ENCODE measurements around the gene GPSM1.
"Not testable (repeated sequence)": the region's sequence is repeated elsewhere in the genome, so short reads cannot be mapped to it uniquely, and the experiment has no call there.

GPSM1 gene

GRCh38 chr9:136405481-136405880 is 78.1 kb downstream of the GPSM1 start:
- TF ChIP-seq FOXM1 (IDR thresholded peaks at IDR 0.05; ENCODE audit: borderline replicate concordance) (no peak), ELF4 (IDR thresholded peaks at IDR 0.05) (no peak), HDGF (IDR thresholded peaks at IDR 0.05; ENCODE audit: borderline replicate concordance) (no peak), ARNT (IDR thresholded peaks at IDR 0.05) (no peak), TARDBP (IDR thresholded peaks at IDR 0.05) (no peak), PKNOX1 (IDR thresholded peaks at IDR 0.05) (no peak), SP1 (IDR thresholded peaks at IDR 0.05) (no peak), ZNF384 (IDR thresholded peaks at IDR 0.05) (no peak)
- POLR2A ChIA-PET = no interaction called here
- DNase-seq (ENCODE audit: extremely low spot score) = no peak
- CTCF ChIA-PET = no interaction called here

GRCh38 chr9:136405904-136406303 is 78.6 kb downstream of the GPSM1 start:
- POLR2A ChIA-PET; DNase-seq (ENCODE audit: extremely low spot score); CTCF ChIA-PET: not testable (repeated sequence)

GRCh38 chr9:136407061-136407460 is 79.7 kb downstream of the GPSM1 start:
- DNase-seq (ENCODE audit: extremely low spot score); CTCF ChIA-PET; POLR2A ChIA-PET: not testable (repeated sequence)

GRCh38 chr9:136407911-136408310 is 80.6 kb downstream of the GPSM1 start:
- DNase-seq (ENCODE audit: extremely low spot score) = no peak
- ChIA-PET POLR2A (interaction anchor here (0.5 kb wide), 1 partner anchor 456 kb away, joined by 4 read pairs; no protein-coding TSS in a partner anchor), CTCF (no interaction called here)
- TF ChIP-seq TARDBP (IDR thresholded peaks at IDR 0.05) = no peak
- TF ChIP-seq ARNT (IDR thresholded peaks at IDR 0.05) = no peak

All from HEK293T (cell line).